NCI-H2081 (cell line): ENCODE measurements around the gene GOLGA5.
"Not testable (repeated sequence)": the region's sequence is repeated elsewhere in the genome, so short reads cannot be mapped to it uniquely, and the experiment has no call there.

Source experiments
- DNase-seq, 2 experiments: peaks; one replicate each; lab custom pipeline; 2025; lab: John Stamatoyannopoulos, UW

GOLGA5 gene

DNA sequence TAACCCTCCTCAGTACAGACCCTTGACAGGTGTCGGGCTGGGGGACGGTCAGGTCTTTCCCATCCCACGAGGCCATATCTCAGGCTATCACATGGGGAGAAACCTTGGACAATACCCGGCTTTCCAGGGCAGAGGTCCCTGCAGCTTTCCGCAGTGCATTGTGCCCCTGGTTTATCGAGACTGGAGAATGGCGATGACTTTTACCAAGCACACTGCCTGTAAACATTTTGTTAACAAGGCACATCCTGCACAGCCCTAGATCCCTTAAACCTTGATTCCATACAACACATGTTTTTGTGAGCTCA is 26.4 kb downstream of the GOLGA5 start:
- not testable (repeated sequence) for DNase-seq

DNA sequence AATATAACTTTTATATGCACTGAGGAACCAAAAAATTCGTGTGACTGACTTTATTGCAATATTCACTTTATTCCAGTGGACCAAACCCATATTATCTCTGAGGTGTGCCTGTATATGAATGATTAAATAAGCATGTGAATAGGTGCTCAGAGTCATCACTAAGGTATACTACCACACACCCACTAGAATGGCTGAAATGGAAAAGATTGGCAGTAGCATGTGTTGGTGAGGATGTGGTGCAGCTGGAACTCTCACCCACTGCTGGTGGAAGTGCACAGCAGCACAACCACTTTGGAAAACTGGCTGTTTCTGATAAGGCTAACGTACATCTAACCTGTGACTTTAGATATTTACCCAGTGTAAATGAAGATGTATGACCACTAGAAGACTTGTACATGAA is 36.8 kb downstream of the GOLGA5 start:
- no peak for DNase-seq

DNA sequence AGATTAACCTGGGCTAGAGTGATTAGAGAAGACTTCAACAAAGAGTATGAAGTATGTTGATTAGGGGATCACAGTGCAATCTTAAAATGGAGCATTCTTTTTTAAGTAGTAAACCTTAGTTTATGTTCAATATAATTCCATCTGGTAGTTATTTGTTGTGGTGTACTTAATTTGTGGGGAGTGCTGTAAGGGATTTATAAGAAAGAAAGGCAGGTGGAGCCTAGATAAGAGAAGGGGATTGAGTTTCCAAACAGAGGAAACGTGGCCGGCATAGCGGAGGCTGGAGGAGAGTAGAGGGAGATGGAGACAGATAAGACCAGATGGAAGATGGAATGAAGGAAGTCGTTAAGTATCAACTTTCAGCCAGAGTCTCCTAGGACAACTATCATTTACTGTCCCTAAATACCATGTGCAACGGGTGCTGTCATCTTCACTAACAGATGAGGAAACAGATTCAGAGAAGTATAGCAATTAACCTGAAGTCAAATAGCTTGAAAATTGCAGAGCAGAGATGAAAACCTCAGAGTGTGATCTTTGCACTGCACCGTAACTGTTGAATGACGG is 38.1 kb downstream of the GOLGA5 start:
- no peak for DNase-seq

DNA sequence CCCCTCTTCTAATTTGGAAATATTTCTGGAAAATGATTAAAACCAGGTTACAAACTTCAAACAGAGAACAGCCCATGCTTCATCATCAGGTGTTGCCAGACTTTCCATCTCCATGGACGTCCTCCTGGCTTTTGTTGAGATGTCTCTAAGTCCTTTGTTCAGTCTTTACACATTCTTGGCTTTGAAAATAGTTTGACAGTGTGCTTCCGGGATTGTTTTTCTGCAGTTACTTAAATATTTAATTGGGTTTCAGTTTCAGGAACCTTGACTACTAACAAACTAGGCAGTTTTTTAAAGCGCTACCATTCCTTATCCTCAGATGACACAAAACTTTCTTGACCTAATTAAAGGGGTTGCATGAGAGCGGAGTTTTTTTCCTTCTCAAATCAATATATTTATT is 47.8 kb downstream of the GOLGA5 start:
- no peak for DNase-seq

DNA sequence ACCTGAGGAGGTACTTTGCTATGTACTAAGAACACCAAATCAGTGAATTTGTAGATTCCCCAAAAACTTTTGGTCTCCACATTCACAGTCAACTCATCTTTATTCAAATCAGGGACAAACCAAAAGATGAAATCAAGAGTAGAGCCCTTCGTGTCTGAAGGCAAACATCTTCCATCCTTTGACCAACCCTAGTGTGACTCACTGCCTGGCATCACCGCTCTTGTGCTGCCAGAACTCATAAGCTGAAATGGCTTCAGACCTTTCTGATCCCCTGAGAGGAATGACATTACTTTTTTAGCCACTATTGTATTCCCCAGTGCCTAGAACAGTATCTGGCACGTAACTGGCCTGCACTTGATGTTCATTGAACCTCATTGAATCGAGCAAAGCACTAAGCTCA is 50.1 kb downstream of the GOLGA5 start:
- DNase-seq: no peak

DNA sequence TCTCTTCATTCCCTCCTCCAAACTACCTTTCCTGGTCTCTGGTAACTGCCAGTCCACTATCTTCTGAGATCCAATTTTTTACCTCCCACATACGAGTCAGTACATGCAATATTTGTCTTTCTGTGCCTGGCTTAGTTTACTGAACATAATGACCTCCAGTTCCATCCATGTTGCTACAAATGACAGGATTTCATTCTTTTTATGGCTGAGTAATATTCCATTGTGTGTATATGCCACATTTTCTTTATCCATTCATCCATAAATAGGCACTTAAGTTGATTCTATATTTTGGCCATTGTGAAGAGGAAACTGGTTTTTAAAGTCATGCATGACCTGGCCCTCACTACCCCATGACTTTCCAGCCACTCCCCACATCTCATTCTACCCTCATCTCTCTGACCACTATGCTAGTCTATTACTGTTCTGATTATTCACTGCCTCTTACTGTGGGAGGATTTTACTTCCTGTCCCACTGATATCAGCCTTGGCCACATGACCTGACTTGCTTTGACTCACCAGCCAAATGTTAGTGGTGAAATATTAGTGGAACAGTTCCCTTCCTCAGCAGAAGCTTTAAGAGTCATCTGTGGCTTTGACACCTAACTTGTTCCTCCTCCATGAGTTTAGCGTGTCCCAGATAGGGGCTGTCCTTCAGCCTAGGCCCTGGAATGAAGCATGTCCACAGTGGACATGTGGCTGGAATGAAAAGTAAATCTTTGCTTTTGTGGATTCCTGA is 52.2 kb downstream of the GOLGA5 start:
- no peak for DNase-seq

DNA sequence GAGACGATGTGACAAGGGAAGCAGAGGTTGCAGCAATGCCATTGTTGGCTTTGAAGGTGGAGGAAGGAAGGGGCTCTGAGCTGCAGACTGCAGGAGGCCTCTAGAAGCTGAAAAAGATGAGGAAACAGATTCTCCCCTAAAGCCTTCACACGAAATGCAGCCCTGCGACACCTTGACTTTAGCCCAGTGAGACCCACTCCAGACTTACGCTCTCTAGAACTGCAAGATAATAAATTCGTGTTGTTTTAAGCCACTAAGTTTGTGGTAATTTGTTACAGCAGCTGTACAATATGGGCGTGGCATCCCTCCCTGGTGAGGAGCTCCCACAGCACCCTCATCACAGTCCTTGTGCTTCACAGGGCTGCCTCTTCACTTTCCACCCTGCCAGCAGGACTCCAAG is 53.2 kb downstream of the GOLGA5 start:
- peak in 1 of 2 experiments; percentile 17 for DNase-seq

DNA sequence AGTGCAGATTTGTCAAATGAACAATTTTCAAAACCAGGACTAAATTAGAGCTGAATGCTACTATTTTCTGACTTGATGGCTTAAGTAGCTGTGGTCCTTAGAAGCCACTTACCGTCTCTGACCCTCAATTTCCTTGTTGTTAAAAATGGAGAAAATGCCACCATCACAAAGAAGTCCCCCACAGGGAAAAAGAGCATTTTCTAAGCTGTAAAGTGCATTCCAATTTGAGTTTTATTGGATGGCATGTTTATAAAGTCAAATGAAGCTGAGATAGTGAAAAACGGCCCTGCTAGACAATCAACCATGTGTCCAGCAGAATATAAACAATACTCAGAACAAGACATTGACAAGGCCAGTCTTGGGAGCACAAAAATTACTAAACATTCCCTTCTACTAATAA is 53.6 kb downstream of the GOLGA5 start:
- DNase-seq: peak in 1 of 2 experiments; percentile 17

DNA sequence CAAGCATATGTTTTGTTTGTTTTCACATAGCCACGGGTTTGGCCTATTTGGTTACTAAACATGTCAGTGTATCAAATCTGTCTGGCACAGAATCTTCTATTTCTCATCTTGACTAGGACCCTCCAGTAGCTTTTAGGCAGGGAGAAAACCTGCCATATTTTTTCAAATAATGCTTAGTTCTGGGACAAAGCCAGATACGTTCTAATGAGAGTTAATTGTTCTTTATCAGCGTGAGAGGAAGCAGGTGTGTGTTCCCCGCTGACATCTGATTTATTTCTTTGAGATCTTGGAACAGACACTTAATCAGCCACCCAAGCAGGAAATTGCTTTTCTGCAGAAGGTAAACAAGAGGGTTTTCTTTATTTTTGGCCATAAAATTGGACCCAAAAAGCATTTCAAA is 54.8 kb downstream of the GOLGA5 start:
- peak; percentile 79 to 98 for DNase-seq

DNA sequence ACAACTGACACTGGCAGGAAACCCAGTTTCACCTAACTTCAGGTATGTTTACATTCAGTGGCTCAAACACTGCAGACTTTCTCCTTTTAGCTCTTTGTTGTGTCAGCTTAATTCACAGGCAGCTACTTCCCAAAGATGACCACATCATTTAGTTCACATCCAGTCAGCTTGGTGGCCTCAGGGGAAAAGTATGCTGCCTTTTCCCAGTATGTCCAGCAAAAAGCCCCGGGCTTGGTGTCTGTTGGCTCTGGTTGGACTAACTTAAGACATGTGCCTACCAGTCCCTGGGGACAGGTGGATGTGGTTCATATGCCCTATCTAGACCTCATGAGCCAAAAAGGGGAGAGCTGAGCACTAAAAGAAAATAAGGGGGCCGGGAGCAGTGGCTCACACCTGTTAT is 56.4 kb downstream of the GOLGA5 start:
- DNase-seq: no peak

DNA sequence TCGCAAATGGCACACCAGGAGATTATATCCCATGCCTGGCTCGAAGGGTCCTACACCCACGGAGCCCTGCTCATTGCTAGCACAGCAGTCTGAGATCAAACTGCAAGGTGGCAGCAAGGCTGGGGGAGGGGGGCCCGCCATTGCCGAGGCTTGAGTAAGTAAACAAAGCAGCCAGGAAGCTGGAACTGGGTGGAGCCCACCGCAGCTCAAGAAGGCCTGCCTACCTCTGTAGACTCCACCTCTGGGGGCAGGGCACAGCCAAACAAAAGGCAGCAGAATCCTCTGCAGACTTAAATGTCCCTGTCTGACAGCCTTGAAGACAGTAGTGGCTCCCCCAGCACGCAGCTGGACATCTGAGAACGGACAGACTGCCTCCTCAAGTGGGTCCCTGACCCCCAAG is 59.0 kb downstream of the GOLGA5 start:
- DNase-seq: not testable (repeated sequence)

DNA sequence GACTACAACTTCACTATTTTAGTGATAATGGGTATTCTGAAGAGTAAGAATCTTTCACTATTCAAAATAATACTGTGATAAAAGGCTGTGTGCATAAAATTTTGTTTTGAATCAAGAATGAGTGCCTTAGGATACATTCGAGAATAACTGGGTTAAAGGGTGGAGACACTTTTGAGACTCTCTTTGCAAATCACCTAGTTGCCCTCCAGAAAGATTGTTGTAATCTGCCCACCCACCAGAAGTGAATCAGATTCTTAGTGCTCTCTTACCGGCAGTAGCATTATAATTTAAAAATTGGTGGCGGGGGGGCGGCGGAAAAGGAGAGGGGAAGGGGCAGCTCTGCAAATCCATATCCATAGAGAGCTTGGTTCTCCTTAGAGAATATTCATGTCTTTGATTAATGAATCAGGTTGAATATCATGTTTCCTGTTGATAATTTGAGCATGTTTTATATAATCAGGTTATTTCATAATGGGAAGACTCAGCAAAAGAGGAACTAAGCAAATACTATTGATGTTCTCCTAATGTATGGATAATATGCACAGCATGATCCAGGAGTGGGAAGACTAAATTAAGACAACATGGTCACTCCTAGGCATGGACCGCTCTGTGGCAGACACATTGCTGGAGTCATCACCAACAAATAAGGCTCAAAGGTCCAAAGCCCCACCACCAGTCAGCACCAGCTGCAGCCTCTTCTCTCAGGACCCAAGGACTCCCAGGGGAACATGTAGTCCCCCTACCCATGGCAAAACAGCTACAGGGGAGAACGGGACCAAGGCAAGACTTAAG is 66.1 kb downstream of the GOLGA5 start:
- DNase-seq: no peak

DNA sequence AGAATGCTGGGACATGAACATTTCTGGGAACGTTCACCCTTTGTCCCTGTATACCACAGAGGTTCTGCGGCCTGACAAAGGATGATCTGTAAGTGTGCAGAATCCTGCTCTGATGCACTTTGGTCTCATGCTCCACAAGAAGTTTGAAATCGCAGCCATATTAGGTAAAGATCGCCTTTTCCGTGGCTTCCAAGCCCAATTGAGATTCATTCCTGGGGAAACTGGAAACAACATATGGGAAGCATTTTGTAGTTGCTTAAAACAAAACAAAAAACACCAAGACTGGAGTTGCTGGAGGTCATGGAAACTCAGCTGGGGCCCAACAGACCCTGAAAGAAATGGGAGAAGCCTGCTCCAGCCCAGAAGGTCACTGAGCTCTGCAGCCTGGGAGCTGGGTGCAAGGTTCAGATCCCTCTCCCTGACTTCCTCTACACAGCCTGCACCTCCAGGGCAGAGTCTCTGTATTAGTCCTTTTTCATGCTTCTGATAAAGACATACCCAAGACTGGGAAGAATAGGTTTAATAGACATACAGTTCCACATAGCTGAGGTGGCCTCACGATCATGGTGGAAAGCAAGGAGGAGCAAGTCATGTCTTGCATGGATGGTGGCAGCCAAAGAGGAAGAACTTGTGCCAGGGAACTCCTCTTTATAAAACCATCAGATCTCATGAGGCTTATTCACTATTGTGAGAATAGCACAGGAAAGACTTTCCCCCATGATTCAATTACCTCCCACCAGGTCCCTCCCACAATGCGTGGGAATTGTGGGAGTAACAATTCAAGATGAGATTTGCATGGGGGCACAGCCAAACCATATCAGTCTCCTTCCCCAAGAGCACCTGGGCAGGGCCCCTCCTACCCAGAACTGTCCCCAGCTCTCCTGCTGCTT is 68.0 kb downstream of the GOLGA5 start:
- peak in 1 of 2 experiments; percentile 62 for DNase-seq

DNA sequence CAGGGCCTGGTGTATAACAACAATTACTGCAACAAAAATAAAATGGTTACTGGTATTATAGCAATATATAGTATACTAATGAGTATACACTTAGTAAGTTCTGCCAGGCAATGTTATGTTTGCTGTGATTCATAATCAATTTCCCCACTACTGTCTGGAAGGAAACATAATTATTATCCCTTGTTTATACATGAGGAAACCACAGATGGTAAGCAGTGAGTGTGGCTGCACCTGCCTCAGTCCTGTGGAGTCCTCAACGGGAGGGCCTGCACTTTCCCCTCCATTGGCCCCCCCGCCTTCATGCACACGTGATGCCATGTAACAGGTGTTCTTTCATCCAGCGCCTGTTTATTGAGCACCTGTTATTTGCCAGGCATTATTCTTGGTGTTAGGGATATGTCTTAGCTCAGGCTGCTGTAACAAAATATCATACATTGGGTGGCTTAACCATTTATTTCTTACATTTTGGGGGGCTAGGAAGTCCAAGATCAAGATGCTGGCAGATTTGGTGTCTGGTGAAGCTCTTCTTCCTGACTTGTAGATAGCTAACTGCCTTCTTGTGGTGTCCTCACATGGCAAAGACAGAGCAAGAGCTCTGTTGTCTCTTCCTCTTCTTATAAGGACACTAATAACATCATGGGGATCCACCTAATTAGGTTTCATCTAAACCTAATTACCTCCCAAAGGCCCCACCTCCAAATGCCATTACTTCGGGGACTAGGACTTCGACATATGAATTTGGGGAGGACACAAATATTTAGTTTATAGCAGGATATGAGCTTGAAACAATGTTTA is 69.4 kb downstream of the GOLGA5 start:
- DNase-seq: peak; percentile 89 to 98

DNA sequence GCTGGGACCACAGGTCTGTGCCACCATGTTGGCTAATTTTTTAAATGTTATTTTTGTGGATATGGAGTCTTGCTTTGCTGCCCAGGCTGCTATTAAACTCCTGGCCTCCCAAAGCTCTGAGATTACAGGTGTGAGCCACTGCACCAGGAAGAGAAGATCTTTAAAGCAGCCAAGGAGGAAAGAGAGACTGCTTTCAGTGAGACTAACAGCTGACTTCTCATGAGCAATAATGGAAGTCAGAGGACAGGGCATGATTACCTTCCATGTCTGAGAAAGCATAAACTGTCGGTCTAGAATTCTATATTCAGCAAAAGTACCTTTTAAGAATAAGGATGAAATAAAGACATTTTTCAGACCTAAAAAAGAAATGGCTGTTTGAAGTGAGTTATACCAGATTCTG is 71.6 kb downstream of the GOLGA5 start:
- no peak for DNase-seq

DNA sequence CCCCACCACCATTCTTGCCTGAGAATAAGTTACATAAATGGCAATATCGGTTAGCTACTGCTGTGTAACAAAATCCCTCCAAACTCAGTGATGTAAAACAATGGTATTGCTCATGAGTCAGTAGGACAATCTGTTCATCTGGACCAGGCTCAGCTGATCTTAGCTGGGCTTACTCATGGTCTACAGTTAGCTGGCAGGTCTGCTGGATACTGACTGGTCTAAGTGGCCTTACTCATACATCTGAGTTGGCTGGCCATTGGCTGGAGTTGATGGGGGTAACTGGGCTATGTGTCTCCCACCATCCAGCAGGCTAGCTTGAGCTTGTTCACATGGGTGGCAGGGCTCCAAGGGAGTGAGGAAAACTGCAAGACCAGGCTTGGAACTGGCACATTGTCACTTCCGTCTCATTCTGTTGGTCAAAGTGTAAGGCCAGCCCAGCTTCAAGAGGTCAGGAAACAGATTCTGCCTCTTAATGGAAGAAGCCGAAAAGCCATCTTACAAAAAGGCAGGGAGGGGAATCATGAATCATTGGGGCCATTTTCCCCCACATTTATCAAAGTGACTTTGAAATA is 72.2 kb downstream of the GOLGA5 start:
- no peak for DNase-seq

DNA sequence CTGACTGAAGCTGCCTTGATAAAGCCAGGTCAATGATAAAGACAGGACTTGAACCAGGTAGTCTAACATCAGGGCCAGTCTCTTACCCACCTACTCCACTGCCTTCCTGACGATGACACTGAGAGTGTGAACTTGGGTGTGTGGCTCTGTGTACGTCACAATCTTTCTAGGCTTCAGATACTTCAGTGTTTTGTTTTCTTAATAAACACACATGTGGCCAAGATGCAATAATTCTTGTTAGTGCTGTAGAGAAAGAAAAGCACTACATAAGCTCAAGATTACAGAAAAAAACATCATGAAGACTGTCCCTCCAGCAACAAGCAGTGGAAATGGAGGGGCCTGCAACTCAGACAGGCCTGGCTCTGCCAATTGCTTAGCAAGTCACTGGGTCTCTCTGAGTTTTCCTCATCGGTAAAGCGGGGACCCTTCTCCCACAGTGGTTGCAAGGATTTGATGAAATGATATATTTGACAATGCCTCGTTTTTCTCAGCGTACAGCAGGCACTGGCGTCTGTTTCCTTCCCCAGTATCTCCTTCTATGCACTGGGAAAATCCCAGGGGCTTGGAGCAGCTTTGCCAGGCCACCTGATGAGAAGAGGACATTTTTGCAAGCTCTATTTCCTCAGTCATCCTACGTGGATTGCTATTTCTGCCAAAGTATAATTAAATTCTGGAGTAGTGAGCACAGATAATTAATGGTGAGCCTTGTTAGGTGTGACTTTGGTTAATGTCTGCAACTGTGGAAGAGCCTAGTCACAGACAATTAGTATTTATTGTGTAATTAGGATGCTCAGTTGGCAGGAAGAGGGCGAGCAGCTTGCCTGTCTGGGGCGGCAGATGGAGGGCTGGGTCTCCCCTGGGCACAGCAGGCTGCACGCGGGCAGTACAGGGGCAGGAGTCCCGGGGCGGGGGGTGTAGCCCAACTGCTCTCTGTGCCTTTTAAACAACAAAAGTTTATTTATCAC is 73.1 kb downstream of the GOLGA5 start:
- peak; percentile 73 to 97 for DNase-seq

DNA sequence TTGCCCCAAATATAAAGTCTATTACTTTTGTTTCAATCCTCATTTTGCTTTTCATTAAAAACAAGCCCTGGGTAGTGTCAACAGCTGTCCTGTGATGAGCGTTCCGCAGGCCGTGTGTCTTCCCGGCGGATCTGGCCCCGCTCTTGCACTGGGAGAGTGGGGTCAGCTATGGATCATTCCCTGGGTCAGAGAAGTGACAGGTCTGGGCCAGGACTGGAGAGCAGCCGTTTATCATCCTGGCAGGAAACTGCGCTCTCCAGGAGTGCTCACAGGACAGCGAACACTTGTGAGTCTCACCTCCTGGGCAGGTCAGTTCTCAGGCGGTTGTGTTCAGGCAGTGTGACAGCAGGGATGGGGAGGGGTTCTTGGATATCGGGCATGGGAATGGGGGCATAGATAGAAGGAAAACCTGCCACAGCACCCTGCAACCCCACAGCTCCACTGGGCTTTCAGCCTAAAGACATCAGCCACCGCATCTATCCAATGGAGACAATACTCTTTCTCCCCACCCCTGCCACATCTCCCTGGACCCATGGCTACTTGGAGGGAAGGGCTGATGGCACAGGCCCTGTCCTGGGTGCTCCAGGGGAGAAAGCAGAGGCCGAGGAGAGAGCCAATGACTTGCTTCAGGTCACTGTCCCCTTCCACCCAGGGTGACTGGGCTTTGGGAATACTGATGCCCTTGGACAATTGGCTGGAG is 81.0 kb downstream of the GOLGA5 start:
- DNase-seq: no peak

DNA sequence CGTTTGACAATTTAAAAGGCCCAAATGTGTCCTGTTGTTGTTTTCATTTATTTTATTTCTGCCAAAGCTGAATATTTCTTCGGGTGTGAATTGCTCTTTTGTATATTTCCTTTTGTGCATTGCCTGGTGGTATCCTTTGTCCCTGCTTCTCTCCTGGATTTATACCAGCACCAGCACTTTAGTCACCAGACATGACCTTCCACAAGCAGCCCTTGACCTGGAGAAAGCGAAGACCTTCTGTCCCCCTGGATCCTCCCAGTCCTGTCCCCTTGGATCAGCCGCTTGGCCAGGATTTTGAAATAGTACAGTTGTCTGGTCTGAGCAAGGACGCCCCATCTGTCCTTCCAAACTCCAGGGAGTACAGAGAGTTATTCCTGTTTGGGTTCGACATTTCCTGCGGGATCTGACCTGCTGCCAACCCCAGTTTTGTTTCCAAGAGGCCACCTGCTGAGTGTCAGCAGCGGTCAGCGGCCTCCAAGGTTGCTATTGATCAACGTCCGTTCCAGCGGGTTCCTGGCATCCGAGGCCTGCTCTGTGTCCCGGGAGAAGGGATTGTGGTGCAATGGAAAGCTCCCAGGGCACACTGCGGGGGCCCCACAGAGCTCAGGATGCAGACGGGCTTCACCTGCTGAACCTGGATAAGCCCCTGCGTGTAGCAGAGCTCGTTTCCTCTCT is 83.8 kb downstream of the GOLGA5 start:
- no peak for DNase-seq
